HG02852 (cell line): ENCODE measurements around the gene RBMS3.

Experiments
- ATAC-seq: cut with Tn5 transposase; IDR thresholded peaks from one replicate; pipeline ENCODE4 v1.9.1; 2021; ENCODE audit warnings: mild to moderate bottlenecking, moderate library complexity; ENCODE audit not compliant: unreplicated experiment

Gene RBMS3

GRCh38 chr3:29608414-29609327, 327.8 kb downstream of the RBMS3 start:
- no peak for ATAC-seq

DNA sequence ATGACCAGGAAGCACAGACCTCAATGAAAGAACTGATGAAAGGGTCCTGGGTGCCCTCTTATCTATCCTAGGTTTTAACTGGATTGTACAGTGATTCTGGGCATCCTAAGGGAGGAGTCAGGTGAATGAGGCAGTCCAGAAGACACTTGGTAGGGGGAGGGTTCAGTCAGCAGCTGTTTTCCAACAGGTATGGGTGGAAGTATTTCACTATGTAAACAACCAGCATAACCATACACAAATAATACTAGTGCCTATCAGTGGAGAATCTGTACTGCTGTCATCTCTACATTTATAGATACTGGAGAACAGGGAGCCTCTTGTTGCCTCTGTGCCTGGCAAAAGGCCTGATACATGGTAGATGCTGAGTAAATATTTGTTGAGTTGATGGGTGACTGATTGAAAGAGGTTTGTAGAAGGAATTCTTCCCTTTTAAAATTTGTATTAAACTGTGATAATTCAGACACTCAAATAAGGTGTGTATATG, 328.5 kb downstream of the RBMS3 start:
- no peak for ATAC-seq

DNA sequence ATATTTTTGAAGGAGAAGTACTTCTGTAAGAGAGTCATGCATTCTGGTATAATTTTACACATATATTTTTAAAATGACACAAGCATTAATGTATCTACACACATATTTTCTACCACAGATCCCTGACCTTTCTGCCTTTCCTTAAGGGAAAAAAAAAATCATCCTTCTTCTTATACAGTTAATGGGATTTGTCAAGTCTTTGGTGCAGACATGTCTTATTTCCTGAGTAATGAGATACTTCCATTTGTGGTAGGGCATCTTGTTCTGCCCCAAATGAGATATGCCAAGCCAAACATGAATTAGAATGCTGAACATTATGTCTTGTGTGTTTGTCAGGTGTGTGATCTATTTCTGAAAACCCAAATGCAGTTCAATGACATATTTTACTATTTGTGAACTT, 329.9 kb downstream of the RBMS3 start:
- ATAC-seq, result no peak

DNA sequence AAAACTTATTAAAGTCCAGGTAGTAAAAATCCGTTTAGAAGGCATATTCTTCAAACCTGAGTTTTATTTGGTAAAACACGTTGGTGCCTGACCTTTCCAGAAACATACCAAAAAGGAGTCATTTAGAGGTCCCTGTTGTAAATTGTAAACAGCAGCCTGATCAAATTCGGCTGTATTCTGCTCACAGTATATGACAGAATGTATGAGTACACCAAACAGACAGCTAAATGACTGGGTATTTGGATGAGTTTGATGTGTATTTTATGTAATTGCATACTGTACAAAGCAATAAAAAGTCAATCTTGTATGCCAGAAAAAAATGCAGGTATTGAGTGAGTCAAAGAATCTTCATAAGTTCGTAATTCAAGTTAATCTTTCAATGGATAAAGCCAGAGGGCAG, 330.4 kb downstream of the RBMS3 start:
- ATAC-seq, result no peak

DNA sequence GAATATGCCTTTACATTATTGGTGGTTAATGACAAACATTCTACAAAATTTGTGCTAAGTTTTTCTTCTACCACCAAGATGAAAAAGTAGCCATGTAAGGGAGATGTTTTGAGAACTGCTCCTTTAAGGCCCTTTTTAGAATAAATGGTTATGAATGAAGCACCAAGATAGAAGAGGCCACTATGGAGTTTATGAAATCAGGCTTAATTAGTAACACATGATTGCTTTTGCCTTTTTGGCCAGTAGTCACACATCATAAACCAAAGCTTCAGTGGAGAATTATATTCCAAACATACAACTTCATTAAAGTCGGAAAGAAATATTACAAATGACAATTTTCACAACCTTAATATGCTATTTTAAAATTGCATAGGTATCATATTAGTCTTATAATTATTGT, 331.7 kb downstream of the RBMS3 start:
- ATAC-seq, result no peak

DNA sequence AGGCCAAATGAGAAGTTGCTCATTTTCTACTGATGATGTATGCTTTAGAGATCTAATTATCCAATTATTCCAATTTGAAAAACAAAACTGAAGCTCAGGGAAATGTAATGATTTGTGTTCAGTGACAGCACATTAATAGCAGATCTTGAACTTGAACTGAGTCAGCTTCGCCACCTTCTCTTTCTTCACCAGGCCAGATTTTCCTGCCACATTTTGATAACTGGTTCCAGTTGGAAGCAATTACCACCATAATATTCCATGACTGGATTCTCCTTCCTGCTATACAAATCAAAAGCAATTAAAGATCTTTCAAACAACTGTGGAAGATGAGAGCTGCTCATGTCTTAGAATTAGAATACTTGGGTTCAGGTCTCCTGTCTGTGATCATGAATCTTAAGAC, 334.1 kb downstream of the RBMS3 start:
- no peak for ATAC-seq

DNA sequence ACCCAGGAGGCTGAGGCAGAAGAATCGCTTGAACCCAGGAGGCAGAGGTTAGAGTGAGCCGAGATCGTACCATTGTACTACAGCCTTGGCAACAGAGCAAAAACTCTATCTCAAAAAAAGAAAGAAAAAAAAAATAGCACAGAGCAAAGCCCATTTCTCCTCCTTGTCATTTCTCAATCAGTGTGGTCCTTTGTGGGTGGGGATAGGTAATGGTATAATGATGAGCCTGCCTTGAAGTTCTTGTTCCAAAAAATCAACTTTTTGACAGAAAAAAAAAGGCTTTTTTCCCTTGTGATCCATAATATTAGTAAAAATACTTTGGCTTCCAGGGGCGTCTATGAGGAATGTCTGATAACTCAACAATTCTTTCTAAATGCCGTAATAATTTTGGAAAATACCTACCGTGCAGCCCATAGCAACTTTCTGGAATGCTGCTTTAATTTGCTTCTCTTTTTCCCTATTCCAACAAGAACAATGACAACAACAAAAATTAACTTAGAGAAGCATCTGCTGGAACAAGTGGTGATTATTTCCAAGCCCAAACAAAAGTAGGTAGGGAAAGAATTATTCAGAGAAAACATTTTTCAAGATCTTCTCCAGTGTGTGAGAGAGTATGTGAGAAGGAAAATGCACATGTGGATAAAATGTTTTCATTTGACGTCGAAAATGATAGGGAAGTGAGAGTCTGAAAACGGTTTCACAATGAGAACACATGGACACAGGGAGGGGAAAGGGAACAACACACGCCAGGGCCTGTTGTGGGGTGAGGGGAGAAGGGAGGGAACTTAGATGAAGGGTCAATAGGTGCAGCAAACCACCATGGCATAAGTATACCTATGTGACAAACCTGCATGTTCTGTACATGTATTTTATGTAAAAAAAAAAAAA, 337.8 kb downstream of the RBMS3 start:
- ATAC-seq, result no peak

DNA sequence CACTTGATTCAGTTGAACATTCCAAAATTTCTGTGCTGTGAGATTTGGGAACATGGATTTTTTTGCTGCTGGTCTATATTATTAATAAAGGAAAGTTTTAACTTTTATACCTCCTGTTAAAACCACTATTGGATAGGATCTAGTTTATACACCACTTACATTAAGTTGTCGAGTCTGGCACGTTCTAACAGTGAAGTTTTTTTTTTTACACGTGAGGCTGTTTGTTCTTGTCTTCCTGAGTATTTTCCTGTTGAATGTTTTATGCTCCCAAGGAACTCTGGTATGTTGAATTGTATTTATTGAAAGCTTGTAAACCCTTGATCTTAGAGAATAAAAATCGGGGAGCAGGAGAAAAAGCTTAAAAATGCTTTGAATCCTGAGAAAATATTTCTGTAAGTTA, 338.8 kb downstream of the RBMS3 start:
- ATAC-seq, result no peak

- ATAC-seq, result no peak
Measured at GRCh38 chr3:29627136-29628117, 346.6 kb downstream of the RBMS3 start.

- no peak for ATAC-seq
Measured at GRCh38 chr3:29628795-29629194, 347.9 kb downstream of the RBMS3 start.

DNA sequence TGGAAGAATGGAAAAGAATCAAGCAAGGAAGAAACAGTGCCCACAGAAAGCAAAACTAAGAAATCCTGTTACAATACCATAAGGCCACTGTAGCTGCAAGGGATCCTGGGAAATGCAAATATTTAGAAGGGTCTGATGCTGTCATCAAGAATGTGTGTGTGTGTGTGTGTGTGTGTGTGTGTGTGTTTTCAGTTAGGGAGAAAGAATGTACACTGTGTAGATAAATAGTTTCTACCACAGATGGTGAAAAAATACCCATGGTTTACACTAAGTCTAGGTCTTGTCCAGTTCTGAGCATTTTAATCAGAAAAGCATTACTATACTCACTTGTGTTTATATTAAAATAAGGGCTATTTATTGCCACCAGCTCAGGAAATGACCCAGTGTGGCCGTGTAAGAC, 355.0 kb downstream of the RBMS3 start:
- no peak for ATAC-seq

DNA sequence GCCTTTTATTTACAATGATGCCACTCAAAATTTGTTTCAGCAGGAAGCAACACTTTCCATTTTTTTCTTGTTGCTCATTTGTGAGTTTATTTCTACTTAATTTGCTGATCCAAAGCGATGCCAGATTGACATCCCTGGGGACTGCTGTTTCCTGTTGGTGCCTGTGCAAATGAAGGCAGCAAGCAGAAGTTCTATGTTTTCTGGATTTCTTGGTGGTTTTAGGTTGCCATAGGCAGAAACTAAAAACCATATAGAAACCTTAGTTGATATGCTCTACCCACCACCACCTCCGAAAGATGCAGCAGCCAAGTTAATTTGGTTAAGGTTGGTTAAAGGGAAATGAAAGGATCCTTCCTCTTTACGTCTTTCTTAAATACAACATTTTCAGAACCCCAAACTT, 356.2 kb downstream of the RBMS3 start:
- no peak for ATAC-seq

DNA sequence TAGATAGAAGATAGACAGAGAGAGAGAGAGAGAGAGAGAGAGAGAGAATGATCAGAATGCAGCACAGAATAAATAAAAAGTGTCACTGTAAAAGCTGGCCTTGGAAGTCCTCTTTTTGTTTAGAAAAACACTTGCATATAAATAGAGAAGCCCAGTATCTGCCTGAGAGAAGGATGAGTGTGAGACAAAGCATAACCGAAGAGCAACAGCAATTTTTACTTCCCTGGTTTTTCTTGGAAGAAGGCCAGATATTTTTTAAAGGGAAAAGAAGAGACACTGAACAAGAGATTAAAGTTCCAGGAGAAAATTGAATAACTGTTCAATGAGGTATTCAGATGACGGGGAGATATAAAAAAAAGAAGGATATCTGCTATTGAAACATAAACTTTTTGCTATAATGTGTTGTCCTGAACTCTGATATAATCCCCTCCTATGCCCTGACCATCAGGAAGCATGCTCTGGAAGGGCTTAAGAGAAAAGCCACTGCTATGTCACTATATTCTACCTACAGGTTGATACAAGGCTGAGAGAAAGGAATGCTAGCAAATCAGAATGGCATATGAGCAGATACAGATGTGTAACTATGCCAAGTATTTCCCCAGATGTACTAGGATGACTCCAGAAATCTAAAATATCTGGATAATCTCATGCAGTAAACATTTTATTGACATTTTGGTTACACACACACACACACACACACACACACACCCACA, 358.9 kb downstream of the RBMS3 start:
- ATAC-seq, result no peak

DNA sequence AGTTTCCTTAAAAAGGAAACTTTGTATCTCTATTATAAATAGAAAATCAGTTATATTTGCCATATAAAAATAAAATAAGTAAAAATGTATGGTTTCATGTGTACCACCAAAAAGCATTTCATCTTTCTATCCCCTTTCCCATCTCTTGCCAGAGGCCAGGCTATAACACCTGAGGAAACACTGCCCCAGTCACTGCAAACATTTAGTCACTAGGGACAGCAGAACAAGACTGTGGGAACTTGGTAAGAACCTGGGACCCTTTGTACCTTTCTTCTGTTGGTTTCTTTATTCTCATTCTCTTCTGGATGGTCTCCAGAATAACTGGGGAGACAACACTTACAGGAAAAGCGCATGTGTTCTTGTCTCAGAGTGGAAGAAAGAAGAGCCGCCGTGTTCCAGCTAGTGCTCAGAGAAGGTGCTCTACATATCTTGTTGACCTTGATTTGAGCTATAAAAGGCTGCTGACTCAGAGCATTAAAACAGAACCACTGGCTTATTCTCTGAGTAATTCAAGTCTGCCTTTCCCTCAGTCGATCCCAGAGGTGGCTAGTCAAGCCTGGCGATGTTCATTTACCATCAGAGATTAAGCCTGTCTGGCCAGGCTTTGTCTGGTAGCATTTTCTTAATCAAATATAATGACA, 361.6 kb downstream of the RBMS3 start:
- no peak for ATAC-seq

- no peak for ATAC-seq
Measured at GRCh38 chr3:29643034-29643425, 362.2 kb downstream of the RBMS3 start.

DNA sequence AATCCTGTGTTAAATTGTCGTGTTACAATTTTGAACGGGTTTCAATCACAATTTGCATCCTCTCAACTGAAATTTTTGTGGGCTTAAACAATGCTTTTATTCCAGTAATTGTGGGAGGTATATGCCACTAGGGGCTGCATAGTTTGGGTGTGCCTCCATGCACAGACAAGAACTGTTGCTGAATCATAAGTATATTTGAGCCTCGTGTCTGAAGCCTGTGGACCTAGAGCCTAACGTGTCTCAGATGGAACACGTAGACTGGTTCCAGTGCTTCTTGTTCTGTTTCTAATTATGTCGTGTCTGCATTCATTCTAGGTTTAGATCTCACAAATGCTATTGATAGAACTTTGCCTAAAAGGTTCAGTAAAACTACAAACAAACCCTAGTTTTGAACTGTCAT, 363.4 kb downstream of the RBMS3 start:
- ATAC-seq, result no peak

- no peak for ATAC-seq
Measured at GRCh38 chr3:29644956-29645636, 364.2 kb downstream of the RBMS3 start.

DNA sequence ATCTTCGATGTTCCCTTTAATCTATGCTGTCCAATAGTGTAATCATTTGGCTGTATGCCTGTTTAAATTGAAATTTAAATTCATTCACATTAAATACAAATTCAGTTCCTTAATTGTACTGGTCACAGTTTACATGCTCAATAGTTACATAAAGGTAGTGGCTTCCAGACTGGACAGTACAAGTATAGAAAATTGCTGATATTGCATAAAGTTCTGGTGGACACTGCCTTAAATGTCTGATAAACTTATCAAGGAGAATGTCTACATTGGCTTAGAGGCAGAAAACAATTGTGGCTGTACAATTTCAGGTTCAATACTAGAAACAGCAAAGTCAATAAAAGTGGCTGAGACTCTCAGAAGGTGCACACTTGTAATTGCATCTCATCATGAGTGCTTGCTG, 365.2 kb downstream of the RBMS3 start:
- ATAC-seq, result no peak
